HepG2 (cell line): ENCODE data around the gene RPL31. TPM values are rescaled to one million over a fixed set of nuclear protein-coding genes. Genes with fewer than 3 reads are reported as not detected.

Source experiments
- ADNP ChIP-seq: sonication (generic); formaldehyde crosslinking; IDR thresholded peaks from 2 replicates; pipeline ENCODE4 v1.4.0; 2020; ENCODE audit warnings: missing genetic modification reagents
- ATRX ChIP-seq: sonication (generic); formaldehyde crosslinking; IDR thresholded peaks from 2 replicates; pipeline ENCODE4 v1.4.0; 2020; ENCODE audit warnings: missing genetic modification reagents, borderline replicate concordance
- MATR3 ChIP-seq: sonication (generic); formaldehyde crosslinking; IDR thresholded peaks from 2 replicates; pipeline ENCODE4 v1.4.0; 2020; ENCODE audit warnings: missing genetic modification reagents
- POLR2G ChIP-seq: fragments of 200-400 bp; formaldehyde crosslinking; IDR thresholded peaks from 2 replicates; pipeline ENCODE4 v1.6.1; 2018; ENCODE audit warnings: mild to moderate bottlenecking, low read depth, low read length, moderate library complexity
- RBM39 ChIP-seq: fragments of 200-400 bp; formaldehyde crosslinking; IDR thresholded peaks from one replicate; pipeline ENCODE4 v1.6.1; 2018; ENCODE audit warnings: antibody characterized with exemption, mild to moderate bottlenecking, low read depth, low read length; ENCODE audit not compliant: poor library complexity, severe bottlenecking
- RNF2 ChIP-seq: fragments of 450-650 bp; conservative IDR thresholded peaks from 2 replicates; pipeline ENCODE4 v1.6.1; 2016; ENCODE audit warnings: low read depth
- SP4 ChIP-seq: sonication (generic); formaldehyde crosslinking; IDR thresholded peaks from 2 replicates; pipeline ENCODE4 v1.8.1; 2023; ENCODE audit warnings: mild to moderate bottlenecking, missing genetic modification reagents
- TARDBP ChIP-seq: sonication (generic); formaldehyde crosslinking; IDR thresholded peaks from 2 replicates; pipeline ENCODE4 v1.8.0; 2022; ENCODE audit warnings: mild to moderate bottlenecking, missing genetic modification reagents
- TCF12 ChIP-seq, 2 experiments: fragments of 450-650 bp in 1 of 2; sonication (generic) in 1 of 2; formaldehyde crosslinking in 1 of 2; IDR thresholded peaks; 2 replicates each; pipeline versions ENCODE4 v1.6.1 to v1.8.0; 2017 to 2022; ENCODE audit warnings: antibody characterized with exemption in 1 of 2, mild to moderate bottlenecking in 1 of 2, missing genetic modification reagents in 1 of 2, moderate library complexity in 1 of 2
- YY1 ChIP-seq: IDR thresholded peaks from 2 replicates; pipeline ENCODE4 v1.6.1; 2011; ENCODE audit warnings: low read length, low read depth, moderate library complexity, mild to moderate bottlenecking; ENCODE audit not compliant: insufficient read depth, insufficient replicate concordance
- ZFP90 ChIP-seq: sonication (generic); formaldehyde crosslinking; IDR thresholded peaks from 2 replicates; pipeline ENCODE4 v1.8.0; 2022; ENCODE audit warnings: missing genetic modification reagents, mild to moderate bottlenecking, inconsistent platforms, borderline replicate concordance
- ZNF232 ChIP-seq: sonication (generic); formaldehyde crosslinking; IDR thresholded peaks from 2 replicates; pipeline ENCODE4 v1.4.0; 2020; ENCODE audit warnings: missing genetic modification reagents, borderline replicate concordance
- ZNF331 ChIP-seq: sonication (generic); formaldehyde crosslinking; IDR thresholded peaks from 2 replicates; pipeline ENCODE4 v1.4.0; 2020; ENCODE audit warnings: missing genetic modification reagents
- ZNF33B ChIP-seq: sonication (generic); formaldehyde crosslinking; IDR thresholded peaks from 2 replicates; pipeline ENCODE4 v1.5.1; 2020; ENCODE audit warnings: mild to moderate bottlenecking, missing genetic modification reagents
- ZNF556 ChIP-seq: sonication (generic); formaldehyde crosslinking; IDR thresholded peaks from 2 replicates; pipeline ENCODE4 v1.4.0; 2020; ENCODE audit warnings: mild to moderate bottlenecking, missing genetic modification reagents, borderline replicate concordance
- ZNF737 ChIP-seq: sonication (generic); formaldehyde crosslinking; IDR thresholded peaks from 2 replicates; pipeline ENCODE4 v1.5.0; 2020; ENCODE audit warnings: missing genetic modification reagents, mild to moderate bottlenecking, borderline replicate concordance
- polyA plus RNA-seq, 8 experiments: library from polyadenylated mRNA; depleted of rRNA in 3 of 8; stranded (reverse) in 7 of 8; unstranded in 1 of 8; fragments of >200 nt; fragmentation: Illumina TruSeq in 4 of 8; extraction: Trizol in 4 of 8; gene quantifications; 2 replicates each; pipeline versions ENCODE4 v1.2.1 to v1.2.3, GENCODE V29; 2011 to 2016; ENCODE audit warnings: low read depth in 4 of 8, missing spikeins in 1 of 8, mixed read lengths in 1 of 8; ENCODE audit not compliant: insufficient read depth in 1 of 8
- total RNA-seq, 5 experiments: library from RNA; depleted of rRNA; stranded (reverse); fragments of >200 nt; fragmentation: Illumina TruSeq; extraction: Trizol; gene quantifications; 2 replicates each; pipeline ENCODE4 v1.2.3, GENCODE V29; 2016; ENCODE audit warnings: low read depth in 1 of 5
- TF ChIP-seq, protein P1 (sequence below): sonication (generic); formaldehyde crosslinking; IDR thresholded peaks from 2 replicates; pipeline ENCODE4 v1.4.0; 2020; ENCODE audit warnings: missing genetic modification reagents, borderline replicate concordance
- TF ChIP-seq, protein P2 (sequence below): sonication (generic); formaldehyde crosslinking; IDR thresholded peaks from 2 replicates; pipeline ENCODE4 v1.8.1; 2023; ENCODE audit warnings: mild to moderate bottlenecking, missing genetic modification reagents, borderline replicate concordance
- TF ChIP-seq, protein P3 (sequence below): sonication (generic); formaldehyde crosslinking; IDR thresholded peaks from 2 replicates; pipeline ENCODE4 v1.5.0; 2020; ENCODE audit warnings: missing genetic modification reagents
- TF ChIP-seq, protein P4 (sequence below): sonication (generic); formaldehyde crosslinking; IDR thresholded peaks from 2 replicates; pipeline ENCODE4 v1.5.1; 2020; ENCODE audit warnings: mild to moderate bottlenecking, moderate library complexity, missing genetic modification reagents
- TF ChIP-seq, protein P5 (sequence below): sonication (generic); formaldehyde crosslinking; IDR thresholded peaks from 2 replicates; pipeline ENCODE4 v1.8.0; 2022; ENCODE audit warnings: missing genetic modification reagents, mild to moderate bottlenecking, inconsistent platforms, borderline replicate concordance

The RPL31 gene
- total and polyA plus RNA-seq, 2 of the 13 experiments (the other 11 are each of a cell fraction or from before 2014, with no cell fraction given), result 3,331 to 3,582 TPM

DNA sequence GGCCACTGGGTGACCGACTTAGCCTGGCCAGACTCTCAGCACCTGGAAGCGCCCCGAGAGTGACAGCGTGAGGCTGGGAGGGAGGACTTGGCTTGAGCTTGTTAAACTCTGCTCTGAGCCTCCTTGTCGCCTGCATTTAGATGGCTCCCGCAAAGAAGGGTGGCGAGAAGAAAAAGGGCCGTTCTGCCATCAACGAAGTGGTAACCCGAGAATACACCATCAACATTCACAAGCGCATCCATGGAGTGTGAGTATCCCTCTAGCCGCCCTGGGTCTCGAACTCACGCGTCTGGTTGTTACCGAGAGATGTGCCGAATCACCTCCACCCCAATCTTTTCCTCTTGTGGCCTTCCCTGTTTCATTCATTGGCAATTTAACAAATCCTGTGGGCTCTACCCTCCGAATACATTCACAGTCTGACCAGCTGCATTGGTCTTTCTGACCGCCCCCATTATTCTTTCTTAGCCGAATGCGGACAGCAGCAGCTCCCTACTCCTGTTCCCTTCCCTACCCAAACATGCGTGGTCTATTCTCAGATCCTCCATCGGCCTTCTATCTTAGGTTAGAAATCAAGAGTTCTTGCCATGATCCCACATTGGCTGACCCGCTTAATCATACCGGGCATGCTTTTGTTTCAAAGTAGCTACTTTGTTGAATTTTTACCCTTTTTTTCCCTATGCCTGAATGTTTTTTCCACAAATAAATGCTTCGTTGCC, 631 bp downstream of the RPL31 start (continued):
- TF ChIP-seq POLR2G (peak; percentile 6; the same call in 1 of the 2 replicates), ZNF331 (CRISPR knock-in tag) (no peak), ZNF33B (CRISPR knock-in tag) (no peak), YY1 (no peak), RNF2 (no peak), ZFP90 (no peak), RBM39 (peak; percentile 4), ZNF556 (CRISPR knock-in tag) (no peak), ZNF737 (peak; percentile 57; the same call in 1 of the 2 replicates), TARDBP (CRISPR knock-in tag) (no peak), ZNF232 (CRISPR knock-in tag) (no peak), ADNP (CRISPR knock-in tag) (no peak), MATR3 (CRISPR knock-in tag) (no peak), ATRX (CRISPR knock-in tag) (no peak), SP4 (CRISPR knock-in tag) (no peak), TCF12 (IDR thresholded peaks at IDR 0.05) (no peak), TCF12 (CRISPR knock-in tag; IDR thresholded peaks at IDR 0.05) (no peak)
- TF ChIP-seq, protein P1, sequence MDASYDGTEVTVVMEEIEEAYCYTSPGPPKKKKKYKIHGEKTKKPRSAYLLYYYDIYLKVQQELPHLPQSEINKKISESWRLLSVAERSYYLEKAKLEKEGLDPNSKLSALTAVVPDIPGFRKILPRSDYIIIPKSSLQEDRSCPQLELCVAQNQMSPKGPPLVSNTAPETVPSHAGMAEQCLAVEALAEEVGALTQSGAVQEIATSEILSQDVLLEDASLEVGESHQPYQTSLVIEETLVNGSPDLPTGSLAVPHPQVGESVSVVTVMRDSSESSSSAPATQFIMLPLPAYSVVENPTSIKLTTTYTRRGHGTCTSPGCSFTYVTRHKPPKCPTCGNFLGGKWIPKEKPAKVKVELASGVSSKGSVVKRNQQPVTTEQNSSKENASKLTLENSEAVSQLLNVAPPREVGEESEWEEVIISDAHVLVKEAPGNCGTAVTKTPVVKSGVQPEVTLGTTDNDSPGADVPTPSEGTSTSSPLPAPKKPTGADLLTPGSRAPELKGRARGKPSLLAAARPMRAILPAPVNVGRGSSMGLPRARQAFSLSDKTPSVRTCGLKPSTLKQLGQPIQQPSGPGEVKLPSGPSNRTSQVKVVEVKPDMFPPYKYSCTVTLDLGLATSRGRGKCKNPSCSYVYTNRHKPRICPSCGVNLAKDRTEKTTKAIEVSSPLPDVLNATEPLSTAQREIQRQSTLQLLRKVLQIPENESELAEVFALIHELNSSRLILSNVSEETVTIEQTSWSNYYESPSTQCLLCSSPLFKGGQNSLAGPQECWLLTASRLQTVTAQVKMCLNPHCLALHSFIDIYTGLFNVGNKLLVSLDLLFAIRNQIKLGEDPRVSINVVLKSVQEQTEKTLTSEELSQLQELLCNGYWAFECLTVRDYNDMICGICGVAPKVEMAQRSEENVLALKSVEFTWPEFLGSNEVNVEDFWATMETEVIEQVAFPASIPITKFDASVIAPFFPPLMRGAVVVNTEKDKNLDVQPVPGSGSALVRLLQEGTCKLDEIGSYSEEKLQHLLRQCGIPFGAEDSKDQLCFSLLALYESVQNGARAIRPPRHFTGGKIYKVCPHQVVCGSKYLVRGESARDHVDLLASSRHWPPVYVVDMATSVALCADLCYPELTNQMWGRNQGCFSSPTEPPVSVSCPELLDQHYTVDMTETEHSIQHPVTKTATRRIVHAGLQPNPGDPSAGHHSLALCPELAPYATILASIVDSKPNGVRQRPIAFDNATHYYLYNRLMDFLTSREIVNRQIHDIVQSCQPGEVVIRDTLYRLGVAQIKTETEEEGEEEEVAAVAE (CRISPR knock-in tag), result no peak
- TF ChIP-seq, protein P2, sequence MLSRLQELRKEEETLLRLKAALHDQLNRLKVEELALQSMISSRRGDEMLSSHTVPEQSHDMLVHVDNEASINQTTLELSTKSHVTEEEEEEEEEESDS (CRISPR knock-in tag), result no peak
- TF ChIP-seq, protein P3, sequence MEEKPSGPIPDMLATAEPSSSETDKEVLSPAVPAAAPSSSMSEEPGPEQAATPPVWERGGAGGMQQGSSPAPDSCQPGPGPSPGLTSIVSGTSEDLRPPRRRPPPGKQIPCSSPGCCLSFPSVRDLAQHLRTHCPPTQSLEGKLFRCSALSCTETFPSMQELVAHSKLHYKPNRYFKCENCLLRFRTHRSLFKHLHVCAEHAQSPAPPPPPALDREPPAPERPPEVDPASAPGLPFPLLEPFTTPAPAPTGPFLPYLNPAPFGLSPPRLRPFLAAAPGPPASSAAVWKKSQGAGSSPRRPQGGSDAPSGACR (CRISPR knock-in tag), result no peak
- TF ChIP-seq, protein P4, sequence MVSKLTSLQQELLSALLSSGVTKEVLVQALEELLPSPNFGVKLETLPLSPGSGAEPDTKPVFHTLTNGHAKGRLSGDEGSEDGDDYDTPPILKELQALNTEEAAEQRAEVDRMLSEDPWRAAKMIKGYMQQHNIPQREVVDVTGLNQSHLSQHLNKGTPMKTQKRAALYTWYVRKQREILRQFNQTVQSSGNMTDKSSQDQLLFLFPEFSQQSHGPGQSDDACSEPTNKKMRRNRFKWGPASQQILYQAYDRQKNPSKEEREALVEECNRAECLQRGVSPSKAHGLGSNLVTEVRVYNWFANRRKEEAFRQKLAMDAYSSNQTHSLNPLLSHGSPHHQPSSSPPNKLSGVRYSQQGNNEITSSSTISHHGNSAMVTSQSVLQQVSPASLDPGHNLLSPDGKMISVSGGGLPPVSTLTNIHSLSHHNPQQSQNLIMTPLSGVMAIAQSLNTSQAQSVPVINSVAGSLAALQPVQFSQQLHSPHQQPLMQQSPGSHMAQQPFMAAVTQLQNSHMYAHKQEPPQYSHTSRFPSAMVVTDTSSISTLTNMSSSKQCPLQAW (CRISPR knock-in tag), result no peak
- TF ChIP-seq, protein P5, sequence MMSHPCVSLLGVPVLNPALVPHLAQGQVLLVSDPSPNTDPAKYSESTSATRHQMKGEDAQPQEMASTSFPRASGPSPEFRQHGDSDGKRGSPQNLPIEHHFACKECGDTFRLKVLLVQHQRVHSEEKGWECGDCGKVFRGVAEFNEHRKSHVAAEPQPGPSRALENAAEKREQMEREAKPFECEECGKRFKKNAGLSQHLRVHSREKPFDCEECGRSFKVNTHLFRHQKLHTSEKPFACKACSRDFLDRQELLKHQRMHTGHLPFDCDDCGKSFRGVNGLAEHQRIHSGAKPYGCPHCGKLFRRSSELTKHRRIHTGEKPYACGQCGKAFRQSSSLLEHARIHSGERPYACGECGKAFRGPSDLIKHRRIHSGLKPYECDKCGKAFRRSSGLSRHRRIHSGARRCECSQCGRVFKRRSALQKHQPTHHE (CRISPR knock-in tag), result no peak
